Measurements from ENCODE around the gene BHMT.
"Not testable (repeated sequence)": the region's sequence is repeated elsewhere in the genome, so short reads cannot be mapped to it uniquely, and the experiment has no call there.

The BHMT gene

GRCh38 chr5:79172269-79172668, 60.7 kb downstream of the BHMT start:
- no peak for DNase-seq (ENCODE audit: low spot score)

- DNase-seq (ENCODE audit: low spot score): peak; percentile 36
Measured at GRCh38 chr5:79173626-79174025, 62.0 kb downstream of the BHMT start.

GRCh38 chr5:79180449-79180848, 68.8 kb downstream of the BHMT start:
- not testable (repeated sequence) for DNase-seq (ENCODE audit: low spot score)

- peak; percentile 24 for DNase-seq (ENCODE audit: low spot score)
Measured at GRCh38 chr5:79181419-79182022, 69.9 kb downstream of the BHMT start.
